NCI-H2171 (cell line): ENCODE results near the gene TFF2.
A peak's percentile ranks its signal among the peaks of the same experiment; 100 is the strongest.

ENCODE experiments used
- DNase-seq: peaks from one replicate; lab custom pipeline; 2025; lab: John Stamatoyannopoulos, UW

The TFF2 gene

DNA sequence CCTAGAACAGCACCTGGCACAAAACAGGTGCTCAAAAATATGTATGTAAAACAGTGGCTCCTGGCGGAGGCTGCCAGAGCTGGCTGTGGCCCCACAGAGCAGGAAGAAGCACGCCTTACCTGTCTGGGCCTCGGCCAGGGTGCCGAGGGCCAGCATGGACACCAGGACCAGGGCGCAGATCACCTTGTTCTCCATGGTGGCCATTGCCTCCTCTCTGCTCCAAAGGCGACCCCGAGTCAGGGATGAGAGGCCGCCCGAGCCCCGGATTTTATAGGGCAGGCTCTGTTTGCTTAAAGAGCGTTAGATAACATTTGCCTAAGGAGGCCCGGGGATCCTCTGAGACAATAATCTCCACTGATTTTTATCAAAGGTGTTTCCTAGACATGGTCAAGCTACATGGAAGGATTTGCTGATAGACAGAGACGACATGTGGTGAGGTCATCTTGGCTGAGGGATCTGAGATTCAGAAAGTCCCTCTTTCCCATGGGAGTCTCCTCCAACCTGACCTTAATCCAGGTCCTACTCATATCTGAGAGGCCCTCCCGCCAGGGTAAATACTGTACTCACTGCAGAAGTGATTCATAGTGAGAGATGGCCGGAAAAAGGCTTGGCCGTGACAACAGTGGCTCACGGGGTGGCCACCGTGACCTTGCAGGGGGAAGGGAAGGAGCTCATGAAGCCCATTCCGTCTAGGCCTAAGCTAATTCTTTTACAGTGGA, 15.7 kb upstream of the TFF2 start, which contains the start of gene TFF1:
Gene TFF1 (minus strand): TSS at position 244 of the 719 bp plus-strand sequence. CDS start 40 bp downstream, at position 204.
- DNase-seq: no peak

DNA sequence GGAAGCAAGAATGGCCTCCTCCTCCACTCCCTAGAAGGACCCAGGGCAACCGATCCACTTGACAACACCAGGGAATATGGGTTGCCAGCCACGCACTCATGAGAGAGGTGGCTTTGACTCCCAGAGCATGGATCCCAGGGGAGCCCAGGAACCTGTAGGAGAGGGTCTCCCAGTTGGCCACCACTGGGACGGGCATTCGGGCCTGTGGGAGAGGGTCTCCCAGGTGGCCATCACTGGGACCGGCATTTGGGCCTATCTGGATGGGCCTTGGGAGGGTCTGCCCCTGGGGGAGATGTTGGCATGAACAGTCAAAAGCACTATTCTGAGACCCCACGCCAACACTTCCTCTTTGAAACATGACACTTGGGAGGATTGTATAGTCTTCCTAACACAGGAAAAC, 15.0 kb upstream of the TFF2 start:
- DNase-seq: no peak

DNA sequence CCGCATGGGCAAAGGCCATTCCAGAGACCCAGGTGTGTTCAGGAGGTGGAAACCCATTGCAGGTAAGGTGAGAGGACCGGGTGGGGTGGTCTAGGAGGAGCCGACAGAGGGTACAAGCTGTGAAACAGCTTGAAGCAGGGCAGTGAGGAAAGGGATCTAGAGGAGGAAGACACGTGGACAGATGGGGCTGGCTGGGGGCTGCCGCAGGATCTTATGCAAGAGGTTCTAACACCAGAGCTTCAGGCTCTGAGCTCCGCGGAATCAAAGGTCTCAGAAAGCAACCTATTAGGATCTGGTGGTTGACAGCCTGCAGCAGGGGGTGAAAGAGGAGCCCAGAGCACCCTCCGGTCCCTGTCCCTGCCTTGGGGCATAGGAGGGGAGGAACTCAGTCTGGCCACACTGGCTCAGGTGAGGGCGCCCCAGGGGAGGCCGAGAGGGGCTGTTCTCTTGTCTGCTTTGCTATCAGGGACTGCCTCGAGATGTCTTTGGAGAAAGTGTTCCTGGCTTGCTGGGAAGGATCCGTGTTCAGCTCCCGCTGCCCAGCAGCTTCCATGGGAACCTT, 13.6 kb upstream of the TFF2 start:
- DNase-seq: no peak

DNA sequence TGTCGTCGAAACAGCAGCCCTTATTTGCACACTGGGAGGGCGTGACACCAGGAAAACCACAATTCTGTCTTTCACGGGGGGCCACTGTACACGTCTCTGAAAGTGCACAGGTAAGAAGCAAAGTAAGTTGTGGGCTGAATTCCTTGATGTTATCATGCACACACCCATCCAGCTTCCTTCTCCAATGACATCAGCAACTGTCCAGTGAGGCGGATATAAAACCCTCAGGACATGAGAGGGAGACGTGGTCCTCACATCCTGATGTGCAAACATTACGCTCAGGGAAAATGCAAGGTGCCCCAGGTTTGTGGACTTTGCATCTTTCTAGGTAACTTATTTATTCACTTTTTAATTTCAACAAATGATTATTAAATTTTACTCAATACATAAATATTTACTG, 12.5 kb upstream of the TFF2 start:
- no peak for DNase-seq

DNA sequence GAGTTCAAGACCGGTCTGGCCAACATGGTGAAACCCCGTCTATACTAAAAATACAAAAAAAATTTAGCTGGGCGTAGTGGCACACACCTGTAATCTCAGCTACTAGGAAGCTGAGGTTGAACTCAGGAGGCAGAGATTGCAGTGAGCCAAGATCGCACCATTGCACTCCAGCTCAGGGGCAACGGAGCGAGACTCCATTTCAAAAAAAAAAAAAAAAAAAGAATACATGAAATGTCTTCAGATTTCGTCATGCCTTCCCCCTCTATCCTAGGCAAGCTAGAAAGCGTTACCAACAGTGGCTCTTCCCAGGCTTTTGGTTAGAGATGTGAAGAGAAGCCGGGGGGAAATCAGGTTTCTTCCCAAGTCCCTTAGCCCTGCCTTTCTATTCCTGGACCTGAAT, 11.9 kb upstream of the TFF2 start:
- DNase-seq: no peak

DNA sequence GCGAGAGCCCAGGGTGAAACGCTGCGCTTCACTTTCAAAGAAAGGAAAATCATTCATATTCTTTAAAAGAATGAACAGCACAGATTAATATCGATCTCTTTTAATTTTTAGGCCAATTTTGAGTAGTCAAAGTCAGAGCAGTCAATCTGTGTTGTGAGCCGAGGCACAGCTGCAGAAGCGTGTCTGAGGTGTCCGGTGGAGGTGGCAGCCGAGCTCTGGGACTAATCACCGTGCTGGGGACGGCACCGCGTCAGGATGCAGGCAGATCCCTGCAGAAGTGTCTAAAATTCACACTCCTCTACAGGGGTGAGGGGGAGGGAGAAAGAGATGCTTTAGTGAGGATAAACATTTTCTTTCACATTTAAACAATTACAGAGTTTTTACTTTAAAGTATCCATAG, 11.4 kb upstream of the TFF2 start:
- DNase-seq: no peak

DNA sequence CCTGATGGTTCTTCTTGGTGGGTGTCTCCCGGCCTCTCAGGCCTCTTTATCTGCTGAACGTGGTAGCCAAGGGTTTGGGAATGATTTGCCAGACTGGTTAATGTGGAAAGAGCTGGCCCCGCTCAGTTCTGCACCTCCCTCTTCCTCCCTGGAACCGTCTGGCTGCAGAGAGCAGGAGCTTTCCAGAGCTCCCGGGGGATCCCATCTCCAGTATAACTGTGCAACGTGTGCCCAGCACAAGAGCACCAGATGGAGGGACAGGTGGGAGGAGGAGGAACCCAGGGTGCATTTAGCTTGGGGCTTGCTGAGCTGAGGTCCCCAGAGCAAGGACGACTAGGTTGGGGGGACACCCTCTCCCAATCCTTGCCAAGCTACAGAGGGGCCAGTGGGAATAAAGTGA, 10.5 kb upstream of the TFF2 start:
- peak; percentile 97 for DNase-seq

DNA sequence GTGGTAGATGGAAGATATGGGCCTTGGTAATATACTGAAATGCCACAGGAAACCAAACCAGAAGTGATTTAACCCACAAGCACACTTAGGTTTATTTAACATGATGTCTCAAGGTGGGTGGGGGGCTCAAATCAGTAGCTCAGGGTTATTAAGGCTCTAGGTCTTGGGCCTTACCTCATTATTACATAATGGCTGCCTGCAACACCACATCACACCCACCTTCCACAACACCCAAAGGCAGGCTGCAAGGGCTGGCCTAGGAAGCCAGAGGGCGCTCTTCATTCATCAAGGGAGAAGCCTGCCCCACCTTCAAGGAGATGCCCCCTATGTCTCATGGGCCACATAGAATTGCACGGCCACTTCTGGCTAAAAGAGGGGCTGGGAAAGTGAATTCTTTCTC, 9.5 kb upstream of the TFF2 start:
- no peak for DNase-seq

DNA sequence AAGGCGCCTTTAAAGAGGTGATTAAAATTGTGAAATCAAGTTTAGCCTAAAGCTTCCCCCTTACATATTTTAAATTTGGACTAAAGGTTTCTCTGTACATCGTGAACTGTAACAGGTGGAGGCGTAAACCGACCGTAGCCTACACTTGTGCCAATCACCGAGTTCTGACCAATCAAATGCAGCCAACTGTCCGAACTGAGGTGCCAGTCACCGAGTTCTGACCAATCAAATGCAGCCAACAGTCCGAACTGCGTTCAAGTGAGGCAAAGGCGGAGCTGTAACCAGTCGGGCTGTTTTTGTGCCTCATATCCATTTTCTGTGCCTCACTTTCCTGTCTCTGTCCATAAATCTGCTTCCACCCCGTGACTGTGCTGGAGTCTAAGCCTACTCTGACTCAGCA, 8.1 kb upstream of the TFF2 start:
- DNase-seq: no peak

DNA sequence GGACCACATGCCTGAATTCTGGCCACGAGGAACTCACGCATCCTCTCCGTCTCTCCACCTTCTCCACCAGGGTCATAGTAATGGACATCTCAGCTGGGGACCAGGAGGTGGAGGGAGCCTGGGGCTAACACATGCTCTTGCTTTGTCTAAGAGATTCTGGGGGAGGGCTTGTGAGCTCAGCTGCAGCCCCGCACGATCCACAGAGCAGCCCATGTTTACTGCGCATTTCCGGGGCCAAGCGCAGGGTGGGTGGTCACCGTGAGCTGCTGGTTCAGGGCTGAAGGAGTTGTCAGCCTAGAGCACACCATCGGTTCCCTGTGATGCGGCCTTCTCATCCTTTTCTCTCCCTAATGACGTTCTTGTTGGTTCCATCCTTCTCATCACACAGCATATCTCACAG, 7.5 kb upstream of the TFF2 start:
- DNase-seq: no peak

DNA sequence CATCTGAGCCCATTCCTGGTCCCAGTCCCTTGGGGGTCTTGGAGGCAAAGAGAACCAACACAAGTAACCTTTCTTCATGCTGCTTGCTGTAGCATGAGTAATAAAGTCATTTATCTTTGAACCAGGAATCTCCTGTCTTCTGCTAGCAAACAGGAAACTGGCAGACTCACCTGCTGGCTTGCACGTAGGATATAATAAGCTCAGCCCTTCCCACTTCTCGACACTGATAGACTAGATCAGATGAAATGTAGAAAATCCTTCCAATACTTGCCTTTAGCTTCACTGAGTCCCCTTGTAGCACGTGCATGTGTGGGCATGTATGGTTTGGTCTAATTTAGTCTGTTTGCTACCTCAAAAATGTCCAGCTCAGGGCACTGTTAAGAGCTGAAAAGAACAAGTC, 6.5 kb upstream of the TFF2 start:
- no peak for DNase-seq

DNA sequence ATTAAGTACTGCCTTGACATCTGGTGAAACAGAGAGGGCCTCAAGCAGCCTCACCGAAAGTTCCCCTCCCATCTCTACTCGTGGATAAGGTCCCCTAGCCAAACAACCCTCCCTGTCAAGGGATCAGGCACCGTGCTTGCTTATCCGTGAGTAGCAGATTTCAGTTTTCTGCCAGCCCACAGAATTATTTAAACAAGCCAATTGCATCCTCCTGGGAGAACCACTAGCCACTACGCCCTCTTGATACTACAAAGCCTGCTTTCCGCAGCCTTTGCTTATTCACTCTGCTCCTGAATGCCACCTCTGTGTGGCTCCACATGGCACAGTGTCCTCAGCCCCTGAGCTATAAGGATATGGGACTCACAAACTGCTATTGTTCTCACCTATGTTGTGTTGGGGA, 5.9 kb upstream of the TFF2 start:
- DNase-seq: no peak

DNA sequence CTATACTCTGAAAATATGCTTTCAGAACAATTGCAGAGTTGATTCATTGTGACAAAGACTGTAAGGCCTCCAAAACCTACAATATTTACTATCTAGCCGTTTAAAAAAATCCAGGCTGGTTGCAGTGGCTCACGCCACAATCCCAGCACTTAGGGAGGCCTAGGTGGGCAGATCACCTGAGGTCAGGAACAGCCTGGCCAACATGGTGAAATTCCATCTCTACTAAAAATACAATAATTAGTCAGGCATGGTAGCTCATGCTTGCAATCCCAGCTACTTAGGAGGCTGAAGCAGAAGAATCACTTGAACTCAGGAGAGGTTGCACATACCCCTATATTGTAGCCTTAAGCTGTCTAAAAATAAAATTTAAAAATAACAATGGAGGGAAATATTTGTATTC, 5.3 kb upstream of the TFF2 start:
- DNase-seq: no peak

DNA sequence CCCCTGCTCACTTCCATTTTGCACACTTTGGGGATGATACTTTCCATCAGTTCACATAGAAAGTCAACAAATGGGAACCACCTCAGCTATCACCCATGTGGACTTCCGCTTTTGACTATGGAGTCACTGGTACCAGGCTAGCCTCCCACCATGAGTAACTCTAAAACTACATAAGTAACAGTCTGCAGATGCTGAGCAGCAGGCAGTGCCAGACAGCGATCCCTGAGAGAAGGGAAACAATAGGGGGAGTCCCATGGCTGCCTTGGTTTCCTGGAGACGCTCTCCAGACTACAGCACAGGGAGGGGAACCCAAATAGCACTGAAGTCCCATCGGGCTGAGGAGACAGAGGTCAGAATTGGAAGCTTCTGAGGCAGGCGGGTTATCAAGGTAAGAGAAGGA, 2.8 kb upstream of the TFF2 start:
- DNase-seq: no peak

DNA sequence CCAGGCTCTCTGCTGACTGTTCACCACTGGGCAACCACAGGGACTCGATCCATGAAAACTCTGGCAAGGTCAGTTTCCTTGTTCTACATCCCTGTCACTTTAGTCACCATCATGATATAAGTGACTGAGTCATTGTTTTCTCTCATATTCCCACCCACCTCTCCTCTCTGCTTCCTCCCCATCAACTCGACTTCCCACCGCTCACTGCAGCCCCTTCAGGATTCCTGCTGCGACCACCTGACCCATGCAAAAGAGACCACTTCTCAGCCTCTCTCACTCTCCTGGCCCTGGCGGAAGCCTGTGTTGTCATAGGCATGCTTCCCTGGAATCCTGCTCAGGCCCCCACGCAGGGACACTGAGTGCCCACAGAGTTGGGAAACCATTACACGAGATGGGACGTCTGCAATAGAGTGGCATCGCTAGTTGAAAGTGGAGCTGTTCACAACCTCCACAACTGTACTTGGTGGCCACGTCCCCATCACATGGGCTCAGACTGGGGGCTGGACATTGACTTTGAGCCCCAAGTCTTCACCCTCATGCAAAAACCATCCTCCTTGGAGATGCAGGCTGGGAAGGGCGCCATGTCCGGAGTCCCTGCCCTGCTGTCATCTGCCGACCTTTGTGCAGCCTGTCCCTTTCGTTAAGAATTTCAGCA, 1.8 kb upstream of the TFF2 start:
- DNase-seq: no peak

DNA sequence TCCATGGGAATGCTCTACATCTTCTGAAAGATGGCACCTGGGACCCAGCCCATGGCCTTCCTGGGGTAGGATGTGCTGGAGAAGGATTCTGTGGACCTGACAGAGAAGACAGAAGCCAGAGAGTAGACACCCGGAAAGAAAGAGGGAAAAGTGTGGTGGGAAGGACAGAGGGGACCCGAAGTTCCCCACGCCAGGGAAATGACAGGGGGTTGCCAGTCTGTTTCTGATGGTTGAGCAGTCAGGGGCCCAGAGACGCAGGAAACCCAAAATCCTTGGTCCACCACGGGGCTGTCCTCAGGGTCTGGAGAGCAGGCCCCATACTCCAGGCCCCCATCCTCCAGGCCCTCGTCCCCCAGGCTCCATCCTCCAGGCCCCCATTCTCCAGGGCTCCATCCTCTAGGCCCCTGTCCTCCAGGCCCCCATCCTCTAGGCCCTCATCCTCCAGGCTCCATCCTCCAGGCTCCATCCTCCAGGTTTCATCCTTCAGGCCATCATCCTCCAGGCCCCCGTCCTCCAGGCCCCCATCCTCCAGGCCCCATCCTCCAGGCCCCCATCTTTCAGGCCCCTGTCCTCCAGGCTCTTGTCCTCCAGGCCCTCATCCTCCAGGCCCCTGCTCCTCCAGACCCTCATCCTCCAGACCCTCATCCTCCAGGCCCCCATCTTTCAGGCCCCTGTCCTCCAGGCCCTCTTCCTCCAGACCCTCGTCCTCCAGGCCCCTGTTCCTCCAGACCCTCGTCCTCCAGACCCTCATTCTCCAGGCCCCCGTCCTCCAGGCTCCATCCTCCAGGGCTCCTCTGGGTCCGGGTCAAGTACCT, 1.0 kb upstream of the TFF2 start:
- no peak for DNase-seq

DNA sequence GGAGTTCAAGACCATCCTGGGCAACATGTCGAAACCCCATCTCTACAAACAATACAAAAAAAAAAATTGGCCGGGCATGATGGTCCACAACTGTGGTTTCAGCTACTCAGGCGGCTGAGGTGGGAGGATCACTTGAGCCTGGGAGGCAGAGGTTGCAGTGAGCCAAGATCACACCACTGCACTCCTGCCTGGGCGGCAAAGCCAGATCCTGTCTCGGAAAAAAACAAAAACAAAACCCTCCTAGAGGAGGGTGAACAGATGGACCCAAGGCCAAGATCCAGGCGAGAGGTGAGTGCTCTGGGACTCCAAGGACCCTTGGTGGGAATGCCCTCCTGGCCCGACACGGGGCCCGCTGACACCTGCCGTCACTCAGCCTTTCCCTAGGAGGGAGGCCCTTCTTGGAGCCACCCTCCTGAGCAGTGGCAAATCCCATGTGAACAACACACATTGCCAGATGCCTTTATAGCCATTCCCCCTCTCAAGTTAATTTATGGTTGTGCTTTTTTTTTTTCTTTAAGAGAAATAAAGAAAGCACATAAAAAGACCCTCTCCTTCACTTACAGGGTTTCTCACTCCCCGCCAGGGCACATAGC, 380 bp downstream of the TFF2 start:
- DNase-seq: no peak

DNA sequence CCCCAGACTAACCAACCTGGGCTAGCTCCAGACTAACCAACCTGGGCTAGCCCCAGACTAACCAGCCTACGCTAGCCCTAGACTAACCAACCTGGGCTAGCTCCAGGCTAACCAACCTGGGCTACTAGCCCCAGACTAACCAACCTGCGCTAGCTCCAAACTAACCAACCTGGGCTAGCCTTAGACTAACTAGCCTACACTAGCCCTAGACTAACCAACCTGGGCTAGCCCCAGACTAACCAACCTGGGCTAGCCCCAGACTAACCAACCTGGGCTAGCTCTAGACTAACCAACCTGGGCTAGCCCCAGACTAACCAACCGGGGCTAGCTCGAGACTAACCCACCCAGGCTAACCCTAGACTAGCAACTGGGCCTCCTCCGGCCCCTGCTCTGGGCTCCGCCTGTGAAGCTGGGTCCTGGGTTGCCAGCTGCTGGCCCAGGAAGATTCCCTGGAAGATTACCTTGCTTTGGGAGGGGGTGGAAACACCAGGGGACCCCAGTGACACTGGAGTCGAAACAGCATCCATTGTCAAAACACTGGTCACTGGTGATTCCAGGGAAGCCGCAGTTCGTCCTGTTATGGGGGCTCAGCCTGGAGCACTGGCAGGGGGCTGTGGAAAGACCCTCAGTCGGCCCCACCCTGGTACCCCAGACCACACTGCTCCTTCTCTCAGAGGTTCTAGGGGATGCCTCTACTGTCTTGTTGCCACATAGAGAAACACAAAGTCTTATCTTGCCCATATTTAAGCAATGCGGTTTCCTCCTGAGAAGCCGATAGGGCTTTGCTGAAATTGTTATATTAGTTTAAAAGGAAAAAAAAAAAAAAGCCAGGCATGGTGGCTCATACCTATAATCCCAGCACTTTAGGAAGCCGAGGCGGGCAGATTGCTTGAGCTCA, 1.1 kb downstream of the TFF2 start:
- no peak for DNase-seq

DNA sequence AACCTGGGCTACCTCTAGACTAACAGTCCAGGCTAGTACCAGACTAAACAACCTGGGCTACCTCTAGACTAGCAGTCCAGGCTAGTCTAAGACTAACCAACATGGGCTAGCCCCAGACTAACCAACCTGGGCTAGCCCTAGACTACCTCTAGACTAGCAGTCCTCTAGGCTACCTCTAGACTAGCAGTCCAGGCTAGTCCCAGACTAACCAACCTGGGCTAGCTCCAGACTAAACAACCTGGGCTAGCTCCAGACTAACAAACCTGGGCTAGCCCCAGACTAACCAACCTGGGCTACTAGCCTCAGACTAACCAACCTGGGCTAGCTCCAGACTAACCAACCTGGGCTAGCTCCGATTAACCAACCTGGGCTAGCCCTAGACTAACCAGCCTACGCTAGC, 2.0 kb downstream of the TFF2 start:
- DNase-seq: no peak

DNA sequence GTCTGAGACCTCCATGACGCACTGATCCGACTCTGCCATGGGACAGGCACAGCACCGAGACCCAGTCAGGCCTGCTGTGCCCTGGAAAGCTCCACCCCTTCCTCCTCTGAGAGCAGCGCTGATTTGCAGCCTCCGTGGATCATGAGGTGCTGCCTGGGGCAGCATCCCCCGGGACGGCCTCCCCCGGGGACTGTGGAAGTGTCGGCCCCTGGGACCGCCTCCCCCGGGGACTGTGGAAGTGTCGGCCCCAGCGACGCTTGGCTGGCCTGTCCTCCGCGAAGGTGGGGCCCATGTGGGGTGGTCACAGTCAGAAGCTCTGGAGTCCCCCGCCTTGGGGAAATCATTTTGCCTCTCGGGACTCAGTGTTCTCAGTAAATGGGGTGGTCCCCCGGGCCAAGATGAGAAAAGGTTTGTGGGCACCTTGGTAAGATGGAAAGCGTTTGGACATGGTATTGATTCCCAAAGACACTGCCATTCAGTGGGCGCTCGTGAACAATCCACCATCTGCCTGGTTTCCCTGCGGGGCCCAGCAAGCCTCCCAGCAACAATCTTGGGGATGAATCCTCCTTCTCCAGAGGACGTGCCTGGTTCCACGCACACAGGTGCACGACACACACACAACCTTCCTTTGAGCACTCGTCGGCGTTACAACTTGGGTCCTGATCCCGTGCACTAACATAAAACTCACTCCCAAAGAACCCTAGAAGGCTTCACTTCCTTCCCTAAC, 3.0 kb downstream of the TFF2 start:
- no peak for DNase-seq
